Neural cell (in vitro differentiated cells): ENCODE results near the gene MB21D2. TPM values are rescaled to one million over a fixed set of nuclear protein-coding genes. Genes with fewer than 3 reads are reported as not detected.
"Not testable (repeated sequence)": the region's sequence is repeated elsewhere in the genome, so short reads cannot be mapped to it uniquely, and the experiment has no call there.

Source experiments
- H2AFZ ChIP-seq: fragments of 200-600, 300-800 bp; sonication (generic), shearing (Covaris generic); 2 replicates; pipeline ENCODE4 v1.6.0; 2014; ENCODE audit warnings: low read depth, mild to moderate bottlenecking, antibody characterized with exemption, low read length, moderate library complexity
- H3F3A ChIP-seq: fragments of 200-600 bp; shearing (Covaris generic); 2 replicates; pipeline ENCODE4 v1.6.1; 2016; ENCODE audit warnings: mild to moderate bottlenecking, moderate library complexity, mixed read lengths, antibody characterized with exemption, low read length; ENCODE audit not compliant: insufficient read depth, poor library complexity, severe bottlenecking
- H3K27ac ChIP-seq: fragments of 200-600, 300-800 bp; sonication (generic), shearing (Covaris generic); 2 replicates; pipeline ENCODE4 v1.5.1; 2014; ENCODE audit warnings: mild to moderate bottlenecking, low read length, moderate library complexity
- H3K27me3 ChIP-seq: fragments of 300-800, 200-600 bp; sonication (generic), shearing (Covaris generic); 2 replicates; pipeline ENCODE4 v1.6.0; 2014; ENCODE audit warnings: mild to moderate bottlenecking, low read depth, low read length, moderate library complexity; ENCODE audit not compliant: insufficient read depth
- H3K36me3 ChIP-seq: fragments of 300-800, 200-600 bp; sonication (generic), shearing (Covaris generic); 2 replicates; pipeline ENCODE4 v1.5.1; 2014; ENCODE audit warnings: mild to moderate bottlenecking, antibody characterized with exemption, low read length, moderate library complexity; ENCODE audit not compliant: insufficient read depth
- H3K4me2 ChIP-seq: fragments of 300-800, 200-600 bp; sonication (generic), shearing (Covaris generic); 2 replicates; pipeline ENCODE4 v1.6.0; 2014; ENCODE audit warnings: mild to moderate bottlenecking, low read length
- H3K4me3 ChIP-seq: fragments of 300-800, 200-600 bp; sonication (generic), shearing (Covaris generic); 2 replicates; pipeline ENCODE4 v1.5.1; 2014; ENCODE audit warnings: mild to moderate bottlenecking, low read length, moderate library complexity
- H3K79me2 ChIP-seq: fragments of 200-600 bp; shearing (Covaris generic); replicated peaks from 2 replicates; pipeline ENCODE4 v1.6.0; 2014; ENCODE audit warnings: mild to moderate bottlenecking, low read length, moderate library complexity; ENCODE audit not compliant: insufficient read depth
- H3K9ac ChIP-seq: fragments of 300-800, 200-600 bp; sonication (generic), shearing (Covaris generic); 2 replicates; pipeline ENCODE4 v1.6.1; 2016; ENCODE audit warnings: mild to moderate bottlenecking, low read length, mixed read lengths
- H3K9me2 ChIP-seq: fragments of 200-600 bp; shearing (Covaris generic); 2 replicates; pipeline ENCODE4 v1.6.1; 2016; ENCODE audit warnings: mild to moderate bottlenecking, low read length, mixed read lengths; ENCODE audit not compliant: insufficient read depth
- H3K9me3 ChIP-seq: fragments of 200-600, 300-800 bp; sonication (generic), shearing (Covaris generic); 2 replicates; pipeline ENCODE4 v1.6.1; 2016; ENCODE audit warnings: mild to moderate bottlenecking, mixed run types, low read length, moderate library complexity, mixed read lengths
- H4K20me1 ChIP-seq: fragments of 200-600 bp; shearing (Covaris generic); 2 replicates; pipeline ENCODE4 v1.6.1; 2016; ENCODE audit warnings: mild to moderate bottlenecking, mixed run types; ENCODE audit not compliant: insufficient read depth
- EP300 ChIP-seq: fragments of 450-650 bp; conservative IDR thresholded peaks from 2 replicates; pipeline ENCODE4 v1.6.1; 2014; ENCODE audit warnings: antibody characterized with exemption, mild to moderate bottlenecking, moderate library complexity; ENCODE audit not compliant: poor library complexity, severe bottlenecking
- EZH2 ChIP-seq: fragments of 200-600, 300-800 bp; shearing (Covaris generic), sonication (generic); IDR thresholded peaks from 2 replicates; pipeline ENCODE4 v1.6.1; 2014; ENCODE audit warnings: antibody characterized with exemption, low read length, borderline replicate concordance, mild to moderate bottlenecking; ENCODE audit not compliant: insufficient read depth, poor library complexity, severe bottlenecking
- MXI1 ChIP-seq: fragments of 450-650 bp; conservative IDR thresholded peaks from 2 replicates; pipeline ENCODE4 v1.6.1; 2014; ENCODE audit warnings: antibody characterized with exemption, mild to moderate bottlenecking; ENCODE audit not compliant: poor library complexity, severe bottlenecking
- POLR2AphosphoS5 ChIP-seq: IDR thresholded peaks from 2 replicates; pipeline ENCODE4 v1.6.1; 2012
- RAD21 ChIP-seq: fragments of 450-650 bp; conservative IDR thresholded peaks from 2 replicates; pipeline ENCODE4 v1.6.1; 2014; ENCODE audit warnings: antibody characterized with exemption, mild to moderate bottlenecking, moderate library complexity
- REST ChIP-seq: IDR thresholded peaks from 2 replicates; pipeline ENCODE4 v1.6.1; 2012; ENCODE audit warnings: borderline replicate concordance
- SMC3 ChIP-seq: fragments of 450-650 bp; conservative IDR thresholded peaks from 2 replicates; pipeline ENCODE4 v1.6.1; 2014; ENCODE audit warnings: antibody characterized with exemption, mild to moderate bottlenecking, moderate library complexity; ENCODE audit not compliant: poor library complexity
- TAF1 ChIP-seq: IDR thresholded peaks from 2 replicates; pipeline ENCODE4 v1.6.1; 2012; ENCODE audit warnings: low read depth
- polyA plus RNA-seq: library from polyadenylated mRNA; depleted of rRNA; stranded (reverse); fragments of >200 nt; gene quantifications from 2 replicates; pipeline ENCODE4 v1.2.3, GENCODE V29; 2014
- TF ChIP-seq, protein P1 (sequence below): fragments of 450-650 bp; IDR thresholded peaks from 2 replicates; pipeline ENCODE4 v1.5.1; 2014; ENCODE audit warnings: antibody characterized with exemption, mild to moderate bottlenecking, moderate library complexity; ENCODE audit not compliant: poor library complexity, severe bottlenecking

MB21D2 gene
- polyA plus RNA-seq, 1 donor from 2014 or later = 39.0 TPM

DNA sequence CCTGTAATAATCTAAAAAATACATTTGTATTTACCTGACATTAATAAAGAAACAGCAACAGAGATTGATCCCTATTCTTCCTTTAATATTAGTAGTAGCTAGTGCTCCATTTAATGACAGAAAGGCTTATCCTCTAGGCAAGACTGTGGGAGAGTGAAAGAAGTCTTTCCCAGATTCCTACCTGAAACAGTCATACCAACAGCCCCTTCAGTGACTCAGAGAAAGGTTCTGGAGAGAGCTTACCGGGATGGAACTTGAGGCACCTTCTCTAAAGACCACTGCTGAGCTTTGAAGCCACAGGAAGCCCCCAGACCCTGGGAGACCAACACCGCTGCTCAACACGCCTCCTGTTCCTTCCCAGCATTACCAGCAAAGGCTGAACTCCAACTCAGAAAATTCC lies 123.4 kb downstream of the MB21D2 start:
- H3K4me3 ChIP-seq = no peak overlapping the region
- no peak overlapping the region for H3K9ac ChIP-seq
- no peaks in the 10 kb centered on the region for H3K79me2 ChIP-seq
- H3K36me3 ChIP-seq = no peaks in the 10 kb centered on the region
- no peaks in the 10 kb centered on the region for H4K20me1 ChIP-seq
- H3K9me3 ChIP-seq = no peaks in the 10 kb centered on the region
- TF ChIP-seq EP300 (no peak), POLR2AphosphoS5 (no peak), RAD21 (no peak), EZH2 (no peak), SMC3 (no peak), REST (no peak), MXI1 (no peak), TAF1 (no peak)
- TF ChIP-seq, protein P1, sequence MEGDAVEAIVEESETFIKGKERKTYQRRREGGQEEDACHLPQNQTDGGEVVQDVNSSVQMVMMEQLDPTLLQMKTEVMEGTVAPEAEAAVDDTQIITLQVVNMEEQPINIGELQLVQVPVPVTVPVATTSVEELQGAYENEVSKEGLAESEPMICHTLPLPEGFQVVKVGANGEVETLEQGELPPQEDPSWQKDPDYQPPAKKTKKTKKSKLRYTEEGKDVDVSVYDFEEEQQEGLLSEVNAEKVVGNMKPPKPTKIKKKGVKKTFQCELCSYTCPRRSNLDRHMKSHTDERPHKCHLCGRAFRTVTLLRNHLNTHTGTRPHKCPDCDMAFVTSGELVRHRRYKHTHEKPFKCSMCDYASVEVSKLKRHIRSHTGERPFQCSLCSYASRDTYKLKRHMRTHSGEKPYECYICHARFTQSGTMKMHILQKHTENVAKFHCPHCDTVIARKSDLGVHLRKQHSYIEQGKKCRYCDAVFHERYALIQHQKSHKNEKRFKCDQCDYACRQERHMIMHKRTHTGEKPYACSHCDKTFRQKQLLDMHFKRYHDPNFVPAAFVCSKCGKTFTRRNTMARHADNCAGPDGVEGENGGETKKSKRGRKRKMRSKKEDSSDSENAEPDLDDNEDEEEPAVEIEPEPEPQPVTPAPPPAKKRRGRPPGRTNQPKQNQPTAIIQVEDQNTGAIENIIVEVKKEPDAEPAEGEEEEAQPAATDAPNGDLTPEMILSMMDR = no peak
- no peak overlapping the region for H3K27ac ChIP-seq
- H3K4me2 ChIP-seq = no peak overlapping the region
- H3F3A ChIP-seq = no peaks in the 10 kb centered on the region
- H3K9me2 ChIP-seq = no peaks in the 10 kb centered on the region
- H2AFZ ChIP-seq = no peak overlapping the region
- H3K27me3 ChIP-seq = no peaks in the 10 kb centered on the region

- H3K4me3 ChIP-seq, H3K27ac ChIP-seq, H3K36me3 ChIP-seq, H3K9me3 ChIP-seq, H3K79me2 ChIP-seq, H3K4me2 ChIP-seq, H3K9me2 ChIP-seq, H2AFZ ChIP-seq, H3K9ac ChIP-seq, H3K27me3 ChIP-seq, H3F3A ChIP-seq, H4K20me1 ChIP-seq: not testable (repeated sequence)
Observed at GRCh38 chr3:192788816-192789515, 128.7 kb downstream of the MB21D2 start.

DNA sequence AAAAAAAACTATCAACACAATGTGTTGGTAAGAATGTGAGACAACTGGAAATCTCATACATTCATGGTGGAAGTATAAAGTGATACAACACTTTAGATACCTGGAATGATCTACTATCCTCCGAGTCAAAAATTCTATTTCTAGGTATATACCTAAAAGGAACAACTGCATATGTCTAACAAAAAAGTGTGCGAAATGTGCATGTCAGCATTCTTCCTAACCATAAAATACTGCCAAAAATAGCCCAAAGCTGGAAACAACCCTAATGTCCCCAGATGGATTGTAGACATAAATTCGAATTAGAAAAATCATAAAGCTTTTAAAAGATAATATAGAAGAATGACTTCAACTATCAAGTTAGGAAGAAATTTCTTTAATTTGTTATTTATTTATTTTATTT lies 139.1 kb downstream of the MB21D2 start:
- Histone ChIP-seq H3K4me3 (no peak overlapping the region), H3K36me3 (no peaks in the 10 kb centered on the region), H2AFZ (no peak overlapping the region), H3K4me2 (no peak overlapping the region), H3K79me2 (no peaks in the 10 kb centered on the region), H4K20me1 (no peaks in the 10 kb centered on the region), H3K27ac (no peak overlapping the region), H3K9me3 (no peaks in the 10 kb centered on the region), H3K9me2 (peaks cover 3% of the 10 kb centered on the region), H3K27me3 (no peaks in the 10 kb centered on the region), H3F3A (no peaks in the 10 kb centered on the region), H3K9ac (no peak overlapping the region)
- TF ChIP-seq EP300 (no peak), SMC3 (no peak)

- not testable (repeated sequence) for H3K9me2 ChIP-seq, H3F3A ChIP-seq, H3K79me2 ChIP-seq, H3K4me3 ChIP-seq, H3K36me3 ChIP-seq, H3K4me2 ChIP-seq, H3K9me3 ChIP-seq, H4K20me1 ChIP-seq, H2AFZ ChIP-seq, H3K27ac ChIP-seq, H3K9ac ChIP-seq, H3K27me3 ChIP-seq
Observed at GRCh38 chr3:192774341-192774740, 143.3 kb downstream of the MB21D2 start.
